SIG-M5 treated with dmso at 0.1 percent for 504 hours (cell line): ENCODE data around the gene ZIC4.

Source experiments
- DNase-seq: peaks from one replicate; lab custom pipeline; 2025; ENCODE audit not compliant: unreplicated experiment; lab: John Stamatoyannopoulos, UW

The ZIC4 gene

GRCh38 chr3:147405231-147406027, 914 bp downstream of the ZIC4 start:
- DNase-seq, result no peak

DNA sequence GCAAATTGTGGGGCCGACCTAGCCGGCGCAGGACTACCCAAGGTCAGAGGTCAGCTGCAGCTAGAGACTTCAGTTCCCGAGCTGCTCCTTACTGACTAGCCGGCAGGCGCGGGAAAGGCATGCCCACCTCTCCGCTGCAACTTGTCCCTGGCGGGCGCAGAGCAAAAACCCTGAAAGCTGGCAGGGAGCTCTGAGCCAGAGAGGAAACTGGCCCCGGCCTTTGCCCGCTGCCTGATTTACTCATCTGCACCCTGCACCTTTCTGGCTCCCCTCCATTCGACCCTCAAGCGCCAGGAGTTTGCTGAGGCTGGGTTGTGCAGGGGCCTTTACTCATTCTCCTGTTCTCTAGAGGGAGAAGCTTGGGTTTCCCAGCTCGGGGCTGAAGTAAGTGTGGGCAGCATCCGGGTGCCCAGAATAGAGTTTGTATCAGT, 1.5 kb downstream of the ZIC4 start:
- no peak for DNase-seq

- DNase-seq, result no peak
Observed at GRCh38 chr3:147404000-147404799, 2.1 kb downstream of the ZIC4 start.

GRCh38 chr3:147403511-147403910, 2.8 kb downstream of the ZIC4 start:
- DNase-seq, result no peak

DNA sequence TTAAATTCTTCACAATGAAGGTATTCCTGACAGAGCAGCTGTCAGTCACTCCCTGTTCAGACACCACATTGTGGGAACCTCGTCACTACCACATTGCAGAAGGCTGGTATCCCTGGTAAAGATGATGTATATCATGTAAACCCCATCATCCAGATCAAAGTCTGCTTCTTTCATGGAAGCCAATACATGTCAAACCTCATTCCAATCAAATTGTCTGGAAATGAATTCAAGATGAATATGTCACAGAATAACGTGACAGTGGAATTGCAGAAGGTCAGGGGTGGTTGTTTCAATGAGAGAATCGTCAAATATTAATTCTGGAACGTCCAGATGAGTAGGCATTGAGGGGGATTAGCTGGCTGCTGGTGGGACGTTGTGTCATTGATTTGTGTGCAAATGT, 4.2 kb downstream of the ZIC4 start:
- no peak for DNase-seq

GRCh38 chr3:147401421-147401820, 4.9 kb downstream of the ZIC4 start:
- no peak for DNase-seq

GRCh38 chr3:147400999-147401398, 5.3 kb downstream of the ZIC4 start:
- no peak for DNase-seq

- no peak for DNase-seq
Observed at GRCh38 chr3:147400111-147400510, 6.2 kb downstream of the ZIC4 start.

GRCh38 chr3:147398813-147399534, 7.4 kb downstream of the ZIC4 start:
- DNase-seq, result peak; percentile 10

DNA sequence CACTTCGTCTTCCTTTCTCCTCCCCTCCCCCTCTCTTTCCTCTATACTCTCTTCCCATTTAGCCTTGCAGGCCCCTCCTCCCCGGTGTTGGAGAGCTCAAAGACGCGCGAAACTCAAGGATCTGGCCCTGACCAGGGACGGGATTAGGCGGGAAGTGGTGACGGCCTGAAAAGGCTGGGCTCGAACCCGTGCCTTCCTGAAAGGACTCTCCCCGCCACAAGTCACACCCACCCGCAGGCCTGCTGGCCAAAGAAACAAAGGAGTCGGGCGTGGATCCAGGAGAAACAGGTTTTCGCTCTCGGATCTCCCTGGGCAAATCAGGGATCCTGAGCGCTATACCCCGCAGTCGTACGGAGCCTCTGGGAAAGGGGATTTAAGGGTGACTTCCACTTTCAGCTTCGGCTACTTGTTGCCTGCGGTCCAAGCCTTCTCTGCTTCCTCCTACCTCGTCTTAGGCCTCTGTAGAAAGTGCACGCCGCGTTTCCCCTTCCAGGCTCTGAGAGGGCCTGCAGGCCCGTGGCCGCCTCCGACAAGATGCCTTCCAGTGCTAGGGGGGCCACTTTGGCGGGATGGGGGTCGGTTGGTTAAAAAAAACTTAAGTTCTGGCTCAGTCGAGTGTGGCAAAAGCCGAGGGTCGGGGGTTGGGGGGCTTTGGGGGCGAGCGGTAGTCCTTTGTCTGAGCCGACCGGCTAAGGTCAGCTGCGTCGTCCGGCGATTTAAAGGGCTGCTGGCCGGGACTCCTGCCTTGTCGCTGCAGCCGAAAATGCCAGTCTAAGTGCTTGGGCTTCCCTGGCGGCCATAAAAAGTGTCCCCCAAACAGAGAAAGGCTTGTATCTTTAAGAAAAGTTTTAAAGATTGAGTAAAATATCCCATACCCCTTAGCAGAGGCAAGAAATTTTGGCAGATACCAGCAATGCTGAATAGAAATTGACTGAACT, 8.2 kb downstream of the ZIC4 start:
- DNase-seq, result no peak

DNA sequence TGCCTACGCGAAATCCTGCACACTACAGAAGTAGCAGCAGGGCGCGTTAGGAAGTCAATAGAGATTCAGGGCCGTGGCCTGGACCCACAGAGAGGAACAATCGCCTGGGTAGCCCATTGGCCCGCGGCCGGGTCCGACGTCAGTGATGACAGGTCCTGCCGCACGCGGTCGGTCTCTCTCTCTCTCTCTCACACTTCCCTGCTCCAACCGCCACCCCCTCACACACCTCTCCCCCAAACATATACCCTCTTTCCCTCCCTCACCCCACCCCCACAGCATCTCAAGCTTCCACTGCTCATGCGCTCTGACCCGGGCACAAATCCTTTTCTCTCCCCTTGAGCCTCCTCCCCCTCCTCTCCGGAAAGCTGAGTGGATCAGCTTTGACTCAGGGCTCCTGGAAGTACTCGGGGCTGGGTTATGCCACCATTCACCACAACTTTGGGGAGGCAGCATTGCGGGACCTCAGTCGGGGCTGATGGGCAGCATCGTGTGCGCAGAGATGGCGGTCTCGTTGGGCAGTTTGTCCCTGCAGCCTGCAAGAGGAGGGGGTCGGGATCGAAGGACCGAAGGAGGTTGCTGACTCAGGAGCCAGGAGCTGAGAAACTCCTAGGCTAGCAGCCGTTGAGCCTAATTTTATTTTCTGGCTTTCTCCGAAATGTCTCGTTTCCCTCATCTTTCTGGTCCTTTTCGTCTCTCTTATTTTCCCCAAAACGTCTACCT, 9.0 kb downstream of the ZIC4 start:
- DNase-seq, result no peak

- DNase-seq, result no peak
Observed at GRCh38 chr3:147396712-147397046, 9.7 kb downstream of the ZIC4 start.

DNA sequence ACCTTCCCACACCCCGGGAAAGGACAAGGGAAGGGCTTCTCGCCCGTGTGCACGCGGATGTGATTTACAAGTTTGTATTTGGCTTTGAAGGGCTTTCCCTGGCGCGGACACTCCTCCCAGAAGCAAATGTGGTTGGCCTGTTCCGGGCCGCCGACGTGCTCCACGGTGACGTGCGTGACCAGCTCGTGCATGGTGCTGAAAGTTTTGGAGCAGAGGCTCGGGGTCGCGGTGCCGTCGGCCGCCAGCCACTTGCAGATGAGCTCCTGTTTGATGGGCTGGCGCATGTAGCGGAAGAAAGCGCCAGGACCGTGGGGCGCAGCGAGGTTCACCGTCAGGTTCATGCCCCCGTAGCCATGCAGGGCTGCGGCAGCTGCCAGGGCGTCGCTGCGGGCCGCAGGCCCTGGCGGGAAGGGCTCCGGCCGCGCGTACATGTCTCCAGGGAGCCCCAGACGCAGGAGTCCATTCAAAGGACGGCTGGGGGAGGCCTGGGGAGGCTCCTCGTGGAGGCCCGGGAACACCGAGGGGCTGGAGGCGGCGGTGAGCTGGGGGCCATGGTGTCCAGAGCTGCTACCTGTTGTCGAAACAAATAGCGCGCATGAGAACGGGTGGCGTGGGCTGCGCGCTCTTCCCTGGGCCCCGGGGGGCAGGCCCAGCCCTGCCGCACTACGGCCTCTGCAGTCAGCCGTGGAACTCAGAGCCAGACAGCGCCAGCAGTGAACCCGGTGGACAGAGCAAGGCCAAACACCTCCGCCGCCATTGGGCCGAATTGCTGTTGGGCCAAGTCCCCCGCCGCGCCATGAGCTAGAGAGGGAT, 10.2 kb downstream of the ZIC4 start:
- DNase-seq, result no peak

DNA sequence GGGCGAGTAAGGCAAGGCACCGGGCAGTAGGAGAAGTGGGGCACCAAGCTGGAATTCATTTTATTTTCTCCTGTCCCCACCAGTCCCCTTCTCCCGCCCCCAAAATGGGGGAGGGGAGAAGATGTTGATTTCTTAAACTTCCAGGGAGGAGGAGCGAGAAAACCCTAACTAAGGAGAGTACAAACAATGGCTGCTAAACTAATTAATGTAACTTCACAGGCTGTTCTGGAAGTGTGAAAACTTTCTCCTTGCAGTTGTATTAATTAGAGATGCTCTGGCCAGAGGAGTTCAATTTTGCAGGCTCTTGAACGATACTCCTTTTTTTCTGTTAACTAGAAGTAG, 11.5 kb downstream of the ZIC4 start:
- no peak for DNase-seq

GRCh38 chr3:147393943-147394883, 12.1 kb downstream of the ZIC4 start:
- DNase-seq, result no peak

DNA sequence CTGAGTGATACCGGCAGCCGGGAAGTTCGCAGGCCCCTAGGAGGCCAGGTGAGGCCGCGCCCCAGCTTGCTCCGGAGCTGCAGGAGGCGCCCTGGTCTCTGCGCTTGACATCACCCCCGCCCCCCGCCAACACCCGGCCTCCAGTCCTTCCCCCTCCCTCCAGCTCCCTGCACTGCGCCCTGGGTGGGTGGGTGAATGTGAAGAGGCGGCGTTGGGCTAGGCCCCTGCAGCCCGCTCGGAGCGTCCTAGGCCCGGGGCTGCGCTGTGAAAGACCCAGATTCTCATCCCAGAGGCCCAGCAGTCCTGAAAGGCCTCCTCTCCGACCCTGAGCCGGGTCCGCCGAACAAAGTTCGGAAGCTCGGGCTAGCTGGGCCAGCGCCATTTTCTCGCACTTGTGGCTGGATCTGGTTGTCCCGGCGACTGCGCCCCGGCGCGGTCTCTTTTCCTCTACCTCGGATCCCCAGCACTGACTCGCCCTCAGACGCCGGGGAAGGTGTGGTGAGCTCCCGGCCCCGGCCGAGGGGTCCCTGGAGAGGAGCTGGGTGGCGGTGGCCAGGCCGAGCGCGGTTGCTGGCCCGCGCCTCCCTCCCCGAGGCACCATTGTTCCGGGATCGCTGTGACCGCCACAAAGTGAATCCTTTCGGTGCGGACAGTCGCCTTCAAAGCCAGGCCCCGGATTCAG, 12.9 kb downstream of the ZIC4 start:
- peak; percentile 11 for DNase-seq

GRCh38 chr3:147392625-147392946, 13.8 kb downstream of the ZIC4 start:
- DNase-seq, result no peak
